ENCODE results near the gene LPAR3.
"Not testable (repeated sequence)": the region's sequence is repeated elsewhere in the genome, so short reads cannot be mapped to it uniquely, and the experiment has no call there.

LPAR3 gene

DNA sequence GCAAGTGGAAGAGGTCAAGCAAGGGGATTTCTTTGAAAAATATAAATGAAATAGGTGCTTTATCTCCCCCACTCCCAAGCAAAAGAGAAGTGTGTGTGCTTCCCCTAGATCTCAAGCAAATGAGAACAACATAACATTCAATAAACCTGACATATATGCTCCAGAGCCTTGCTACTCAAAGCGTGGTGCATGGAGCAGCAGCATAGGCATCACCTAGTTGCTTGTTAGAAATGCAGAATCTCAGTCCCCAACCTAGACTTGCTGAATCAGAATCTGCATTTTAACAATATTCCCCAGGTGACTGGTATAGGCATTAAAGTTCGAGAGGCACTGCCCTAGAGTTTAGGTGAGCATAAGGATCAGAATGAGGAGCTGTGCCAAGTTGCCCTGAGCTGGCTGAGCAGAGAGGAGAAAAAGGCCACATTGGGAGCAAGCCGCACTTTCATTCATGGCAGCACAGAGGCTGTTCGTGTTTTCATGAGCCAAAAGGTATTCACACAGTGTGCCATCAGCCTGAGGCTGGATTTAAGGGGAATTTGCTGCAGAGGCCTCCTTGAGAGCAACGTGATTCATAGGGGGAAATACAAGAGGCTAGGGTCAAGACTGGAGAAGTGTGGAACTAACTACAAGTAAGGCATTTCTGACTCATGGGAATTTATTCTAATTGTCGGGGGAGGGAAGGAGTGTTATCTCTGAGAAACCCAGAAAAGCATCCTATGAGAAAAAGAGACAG, 14.3 kb upstream of the LPAR3 start:
- no peak for DNase-seq (ENCODE audit: low spot score)

GRCh38 chr1:84902727-84903126, 9.7 kb upstream of the LPAR3 start:
- DNase-seq (ENCODE audit: low spot score) = not testable (repeated sequence)

DNA sequence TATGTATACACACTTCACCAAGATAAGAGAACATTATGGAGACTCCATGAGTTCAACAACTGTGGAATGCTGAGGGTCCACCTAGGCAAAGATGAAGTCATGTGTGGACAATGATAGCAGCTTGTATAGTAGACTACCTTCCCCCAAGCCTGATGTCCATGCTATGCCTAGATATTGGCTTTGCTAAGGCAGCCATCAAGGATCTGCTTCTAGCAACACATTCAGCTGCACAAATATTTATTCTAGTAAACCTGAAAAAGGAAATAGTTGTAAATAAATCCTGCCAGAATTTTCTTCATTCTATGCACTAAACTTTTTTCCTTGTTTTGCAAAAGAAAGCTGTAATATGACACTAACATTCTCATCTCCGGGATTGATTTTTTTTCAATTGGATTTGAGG, 7.0 kb upstream of the LPAR3 start:
- no peak for DNase-seq (ENCODE audit: low spot score)

GRCh38 chr1:84896279-84896678, 3.3 kb upstream of the LPAR3 start:
- no peak for DNase-seq (ENCODE audit: low spot score)

DNA sequence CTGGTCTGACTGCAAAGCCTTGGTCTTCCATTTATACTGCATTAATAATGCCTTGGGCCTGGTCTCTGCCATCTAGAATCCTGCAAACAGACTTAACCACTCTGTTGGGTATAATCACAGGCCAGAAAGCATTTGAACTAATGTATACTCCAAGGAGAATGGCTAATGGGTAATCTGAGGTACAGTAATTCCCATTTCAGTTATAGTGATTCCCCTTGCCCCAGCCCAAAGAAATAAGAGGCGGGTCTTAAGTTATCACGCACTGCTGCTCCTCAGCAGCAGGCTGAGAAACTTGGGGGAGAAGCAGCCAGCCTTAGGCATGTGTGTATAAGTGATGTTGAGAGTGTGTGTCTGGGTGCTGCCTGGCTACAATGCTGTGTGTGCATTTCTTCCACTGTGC, 2.4 kb downstream of the LPAR3 start:
- DNase-seq (ENCODE audit: low spot score) = no peak

DNA sequence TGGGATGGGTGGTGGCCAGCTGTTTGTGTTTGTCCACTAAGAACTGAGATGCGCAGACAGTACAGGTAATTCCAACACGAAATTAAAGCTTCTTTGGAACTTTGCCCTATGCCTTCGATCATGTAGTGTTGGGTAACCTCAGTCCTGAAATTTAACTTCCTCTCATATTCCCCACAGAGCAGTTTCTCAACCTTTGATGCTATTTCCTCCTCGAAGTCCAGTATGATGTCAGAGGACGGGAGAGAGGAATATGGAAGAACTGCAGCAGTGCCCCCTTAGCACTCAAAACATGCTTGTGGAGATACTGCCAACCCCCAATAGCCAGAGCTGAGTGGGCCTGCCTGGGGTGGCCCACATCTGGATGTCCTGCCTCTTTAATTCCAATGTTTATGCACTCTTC, 3.6 kb downstream of the LPAR3 start:
- DNase-seq (ENCODE audit: low spot score) = peak; percentile 22

- no peak for DNase-seq (ENCODE audit: low spot score)
These were observed 4.3 kb downstream of the LPAR3 start for GRCh38 chr1:84888753-84889152.

GRCh38 chr1:84887261-84887934, 5.6 kb downstream of the LPAR3 start:
- DNase-seq (ENCODE audit: low spot score) = no peak

GRCh38 chr1:84885469-84885868, 7.5 kb downstream of the LPAR3 start:
- DNase-seq (ENCODE audit: low spot score) = no peak

GRCh38 chr1:84884671-84885389, 8.2 kb downstream of the LPAR3 start:
- DNase-seq (ENCODE audit: low spot score) = no peak

DNA sequence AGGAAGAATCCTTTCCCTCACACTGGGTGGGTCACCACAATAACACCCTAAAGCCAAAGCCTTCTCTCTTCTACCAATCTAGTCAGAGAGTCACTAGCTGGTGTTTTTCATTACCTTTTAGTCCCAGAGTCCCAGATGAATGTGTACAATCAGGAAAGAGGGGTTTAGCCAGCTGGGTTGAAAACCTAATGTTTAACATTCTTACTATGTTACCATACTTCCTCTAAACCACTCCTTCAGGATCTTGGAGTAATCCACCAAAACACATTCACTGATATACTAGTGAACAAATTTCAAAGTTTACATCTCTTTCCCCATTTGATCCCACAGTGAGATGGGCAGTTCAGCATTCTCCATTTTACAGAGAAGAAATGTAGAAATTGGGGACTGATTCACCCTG, 9.7 kb downstream of the LPAR3 start:
- no peak for DNase-seq (ENCODE audit: low spot score)

DNA sequence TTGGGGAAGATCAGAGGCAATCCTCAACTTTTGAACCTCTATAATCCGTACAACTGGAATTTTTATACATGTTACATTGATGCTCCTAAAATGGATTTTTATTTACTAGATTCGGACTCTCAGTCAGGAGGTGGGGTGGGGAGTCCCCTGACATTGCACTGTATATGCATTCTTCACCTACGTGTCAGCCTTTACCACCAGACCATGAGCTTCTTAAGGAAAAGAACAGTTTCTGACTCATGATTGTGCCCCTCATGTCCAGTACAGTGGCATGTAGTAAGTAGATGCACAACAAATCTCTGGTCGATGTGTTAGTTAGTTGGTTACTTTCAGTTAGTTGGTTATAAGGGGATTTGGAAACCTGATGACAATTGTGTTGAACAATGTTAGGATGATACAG, 15.4 kb downstream of the LPAR3 start:
- DNase-seq (ENCODE audit: low spot score) = no peak

DNA sequence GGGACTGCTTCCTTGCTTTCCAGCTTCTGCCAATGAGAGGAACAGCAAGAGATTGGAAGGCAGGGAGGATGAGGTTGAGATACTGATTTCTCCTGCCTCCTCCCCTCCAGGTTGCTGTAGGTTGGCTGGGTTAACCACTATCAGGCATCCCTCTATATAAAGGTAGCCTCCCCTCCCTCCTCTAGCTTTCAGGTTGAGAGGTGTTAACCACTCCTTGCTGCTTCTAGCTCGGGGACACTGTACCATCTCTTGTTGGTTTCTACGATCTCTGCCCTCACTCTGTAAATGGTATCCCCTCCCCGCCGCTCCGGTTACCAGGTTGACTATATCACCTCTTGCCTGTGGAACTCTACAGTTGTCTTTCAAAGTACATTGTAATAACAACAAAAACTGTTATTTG, 16.7 kb downstream of the LPAR3 start:
- no peak for DNase-seq (ENCODE audit: low spot score)

GRCh38 chr1:84873366-84873765, 19.6 kb downstream of the LPAR3 start:
- DNase-seq (ENCODE audit: low spot score) = no peak

DNA sequence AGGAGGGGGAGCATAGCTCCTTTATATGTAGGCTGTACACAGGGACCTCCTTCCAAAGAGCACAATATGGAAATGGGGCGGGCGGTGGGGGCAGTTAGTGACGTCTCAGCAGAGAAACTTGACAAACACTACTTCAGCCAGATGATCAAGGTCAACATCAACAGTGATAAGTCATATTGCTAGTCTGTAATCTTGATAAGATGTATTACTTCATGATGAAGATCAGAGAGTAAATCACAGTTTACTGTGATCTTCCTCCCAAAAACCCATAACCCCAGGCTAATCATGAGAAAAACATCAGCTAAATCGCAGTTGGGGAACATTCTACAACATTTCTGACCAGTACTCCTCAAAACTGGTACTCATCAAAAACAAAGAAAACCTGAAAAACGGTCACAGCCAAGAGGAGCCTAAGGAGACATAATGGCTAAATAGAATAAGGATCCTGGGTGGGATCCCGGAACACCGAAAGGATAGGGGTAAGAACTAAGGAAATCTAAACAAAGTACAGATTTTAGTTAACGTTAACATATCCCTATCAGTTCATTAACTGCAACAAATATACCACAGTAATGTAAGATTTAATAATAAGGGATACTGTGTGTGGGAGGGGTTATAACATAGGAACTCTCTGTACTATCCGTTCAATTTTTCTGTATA, 20.2 kb downstream of the LPAR3 start:
- DNase-seq (ENCODE audit: low spot score) = no peak

- no peak for DNase-seq (ENCODE audit: low spot score)
These were observed 21.8 kb downstream of the LPAR3 start for GRCh38 chr1:84871181-84871580.

- DNase-seq (ENCODE audit: low spot score) = no peak
These were observed 22.4 kb downstream of the LPAR3 start for GRCh38 chr1:84870591-84870990.

GRCh38 chr1:84869720-84870119, 23.3 kb downstream of the LPAR3 start:
- no peak for DNase-seq (ENCODE audit: low spot score)

GRCh38 chr1:84862810-84863251, 30.2 kb downstream of the LPAR3 start:
- no peak for DNase-seq (ENCODE audit: low spot score)

GRCh38 chr1:84861988-84862644, 30.9 kb downstream of the LPAR3 start:
- DNase-seq (ENCODE audit: low spot score) = no peak

GRCh38 chr1:84861516-84861915, 31.5 kb downstream of the LPAR3 start:
- no peak for DNase-seq (ENCODE audit: low spot score)

DNA sequence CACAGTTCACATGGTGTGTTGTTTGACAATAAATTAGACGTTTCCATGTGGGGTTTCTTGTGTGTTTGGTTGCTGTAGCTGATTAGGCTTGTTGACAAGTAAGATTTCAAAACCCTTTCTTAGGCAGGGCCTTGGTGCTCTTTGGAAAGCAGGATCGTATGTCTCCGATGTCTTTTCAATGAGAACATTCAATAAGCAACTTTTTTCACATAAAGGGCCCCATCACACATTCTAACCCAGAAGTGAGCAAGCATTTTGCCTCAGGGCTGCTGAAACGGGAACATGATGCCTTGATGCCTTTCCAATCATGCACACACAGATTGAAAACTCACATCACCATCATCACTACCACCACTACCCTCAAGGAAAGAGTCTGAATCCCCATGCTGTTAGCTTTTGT, 33.1 kb downstream of the LPAR3 start:
- DNase-seq (ENCODE audit: low spot score) = no peak

Data from HuH-7 (cell line).